ENCODE data around the gene NAALADL2. TPM values are rescaled to one million over a fixed set of nuclear protein-coding genes. Genes with fewer than 3 reads are reported as not detected.

The NAALADL2 gene
- polyA plus RNA-seq, 2 of the 4 experiments (the other 2 are of a cell fraction), result 0.09 to 0.28 TPM

DNA sequence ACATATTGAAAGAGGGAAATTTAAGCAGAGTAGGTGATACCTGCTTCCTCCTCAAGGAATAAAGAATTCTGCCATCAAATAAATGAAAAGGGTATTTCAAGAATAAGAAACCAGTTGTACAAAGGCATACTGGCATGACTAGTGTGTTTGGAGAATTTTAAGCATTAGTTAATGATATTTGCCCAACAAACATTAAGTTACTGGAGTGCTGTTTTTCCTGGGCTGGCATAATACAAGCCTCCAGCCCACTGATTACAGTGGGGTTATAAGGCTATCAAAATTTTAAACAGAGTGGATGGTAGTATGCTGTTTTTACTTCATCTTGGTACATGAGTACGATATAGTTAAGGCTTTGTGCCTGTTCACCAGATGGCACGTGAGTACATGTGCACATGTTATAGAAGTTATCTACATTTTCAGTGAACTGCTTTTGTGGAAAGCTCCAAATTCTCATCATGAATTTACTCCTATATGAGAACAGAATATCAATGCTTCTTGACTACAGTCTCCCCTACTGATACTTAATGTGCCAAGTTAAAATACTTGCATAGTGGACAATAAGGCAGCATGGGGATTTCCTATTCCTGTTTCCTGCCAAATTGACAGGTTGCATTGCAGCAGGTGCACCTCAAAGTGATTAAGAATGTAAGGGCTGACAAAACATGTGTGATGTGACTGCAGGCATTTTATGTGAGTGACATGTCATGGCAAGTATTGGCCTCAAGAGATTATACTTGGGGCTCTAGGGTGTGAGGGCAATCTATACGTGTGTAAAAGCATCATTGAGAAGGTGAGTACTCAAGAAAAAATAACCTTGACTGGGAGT, 14.9 kb downstream of the NAALADL2 start:
- Histone ChIP-seq H3K27ac (no peak overlapping the region), H3K9me3 (no peaks in the 10 kb centered on the region), H3K4me3 (no peak overlapping the region), H3K4me2 (no peak overlapping the region), H3K4me1 (no peaks in the 10 kb centered on the region)
- TF ChIP-seq ESRRA (IDR thresholded peaks at IDR 0.05; ENCODE audit: borderline replicate concordance, low read length) (no peak), HOXB5 (CRISPR knock-in tag; IDR thresholded peaks at IDR 0.05) (no peak), NFE2L2 (conservative IDR thresholded peaks at IDR 0.05; ENCODE audit: low read length) (no peak), HEYL (CRISPR knock-in tag; IDR thresholded peaks at IDR 0.05) (no peak), EHMT2 (IDR thresholded peaks at IDR 0.05; ENCODE audit: low read depth) (no peak), TFCP2L1 (CRISPR knock-in tag; IDR thresholded peaks at IDR 0.05) (no peak)
- WGBS (ENCODE audit: missing lambda C conversion rate), result 66% methylated on average over 3 of the region's 3 CpGs
- ATAC-seq (no peak), DNase-seq (ENCODE audit: low read depth in 1 of 2, low spot score in 1 of 2) (no peak), FAIRE-seq (no peak)
- ChIA-PET CTCF (no interaction called here), POLR2A (no interaction called here)

DNA sequence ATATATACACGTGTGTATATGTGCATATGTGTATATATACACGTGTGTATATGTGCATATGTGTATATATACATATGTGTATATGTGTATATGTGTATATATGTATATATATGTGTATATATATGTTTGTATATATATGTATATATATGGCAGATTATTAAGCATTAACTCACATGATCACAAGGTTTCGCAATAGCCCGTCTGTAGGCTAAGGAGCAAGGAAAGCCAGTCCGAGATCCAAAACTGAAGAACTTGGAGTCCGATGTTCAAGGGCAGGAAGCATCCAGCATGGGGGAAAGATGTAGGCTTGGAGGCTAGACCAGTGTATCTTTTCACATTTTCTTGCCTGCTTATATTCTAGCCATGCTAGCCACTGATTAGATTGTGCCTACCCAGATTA, 23.7 kb downstream of the NAALADL2 start:
- Histone ChIP-seq H3K4me2 (no peak overlapping the region), H3K27ac (no peak overlapping the region), H3K4me3 (no peak overlapping the region), H3K9me3 (no peaks in the 10 kb centered on the region), H3K4me1 (no peaks in the 10 kb centered on the region)
- WGBS (ENCODE audit: missing lambda C conversion rate), result 61% methylated on average over 6 of the region's 6 CpGs
- CTCF ChIA-PET, result no interaction called here
- no peak for FAIRE-seq
- POLR2A ChIA-PET, result no interaction called here
- no peak for ATAC-seq
- DNase-seq (ENCODE audit: low read depth in 1 of 2, low spot score in 1 of 2), result no peak
- no peak for TF ChIP-seq HDAC2 (IDR thresholded peaks at IDR 0.05)
- TF ChIP-seq PHF8 (IDR thresholded peaks at IDR 0.05; ENCODE audit: borderline replicate concordance, low read depth), result no peak
- no peak for TF ChIP-seq NR3C1 (IDR thresholded peaks at IDR 0.05)
- no peak for TF ChIP-seq KDM1A (IDR thresholded peaks at IDR 0.05; ENCODE audit: low read depth)
- TF ChIP-seq EHF (CRISPR knock-in tag; IDR thresholded peaks at IDR 0.05), result no peak
- TF ChIP-seq EHMT2 (IDR thresholded peaks at IDR 0.05; ENCODE audit: low read depth), result no peak
- TF ChIP-seq, protein P1, sequence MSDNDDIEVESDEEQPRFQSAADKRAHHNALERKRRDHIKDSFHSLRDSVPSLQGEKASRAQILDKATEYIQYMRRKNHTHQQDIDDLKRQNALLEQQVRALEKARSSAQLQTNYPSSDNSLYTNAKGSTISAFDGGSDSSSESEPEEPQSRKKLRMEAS (IDR thresholded peaks at IDR 0.05), result no peak
- TF ChIP-seq SMC3 (IDR thresholded peaks at IDR 0.05), result no peak
- TF ChIP-seq CHD2 (IDR thresholded peaks at IDR 0.05; ENCODE audit: low read length, partially characterized antibody), result no peak
- no peak for TF ChIP-seq MAZ (IDR thresholded peaks at IDR 0.05; ENCODE audit: borderline replicate concordance, low read depth, low read length)
- no peak for TF ChIP-seq ZFP36 (IDR thresholded peaks at IDR 0.05; ENCODE audit: borderline replicate concordance, partially characterized antibody)
- no peak for TF ChIP-seq HOXB5 (CRISPR knock-in tag; IDR thresholded peaks at IDR 0.05)
- TF ChIP-seq TP53 (CRISPR knock-in tag; IDR thresholded peaks at IDR 0.05), result no peak
- no peak for TF ChIP-seq JUNB (IDR thresholded peaks at IDR 0.05)
- TF ChIP-seq MAFK (IDR thresholded peaks at IDR 0.05; ENCODE audit: partially characterized antibody), result no peak
- TF ChIP-seq CBX2 (IDR thresholded peaks at IDR 0.05; ENCODE audit: borderline replicate concordance, low read depth), result no peak
- TF ChIP-seq FOSL2 (IDR thresholded peaks at IDR 0.05), result no peak
- no peak for TF ChIP-seq FOSL2 (CRISPR knock-in tag; IDR thresholded peaks at IDR 0.05)
- no peak for TF ChIP-seq GATA3 (IDR thresholded peaks at IDR 0.05; ENCODE audit: borderline replicate concordance)
- TF ChIP-seq, protein P2, sequence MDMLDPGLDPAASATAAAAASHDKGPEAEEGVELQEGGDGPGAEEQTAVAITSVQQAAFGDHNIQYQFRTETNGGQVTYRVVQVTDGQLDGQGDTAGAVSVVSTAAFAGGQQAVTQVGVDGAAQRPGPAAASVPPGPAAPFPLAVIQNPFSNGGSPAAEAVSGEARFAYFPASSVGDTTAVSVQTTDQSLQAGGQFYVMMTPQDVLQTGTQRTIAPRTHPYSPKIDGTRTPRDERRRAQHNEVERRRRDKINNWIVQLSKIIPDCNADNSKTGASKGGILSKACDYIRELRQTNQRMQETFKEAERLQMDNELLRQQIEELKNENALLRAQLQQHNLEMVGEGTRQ (IDR thresholded peaks at IDR 0.05), result no peak

DNA sequence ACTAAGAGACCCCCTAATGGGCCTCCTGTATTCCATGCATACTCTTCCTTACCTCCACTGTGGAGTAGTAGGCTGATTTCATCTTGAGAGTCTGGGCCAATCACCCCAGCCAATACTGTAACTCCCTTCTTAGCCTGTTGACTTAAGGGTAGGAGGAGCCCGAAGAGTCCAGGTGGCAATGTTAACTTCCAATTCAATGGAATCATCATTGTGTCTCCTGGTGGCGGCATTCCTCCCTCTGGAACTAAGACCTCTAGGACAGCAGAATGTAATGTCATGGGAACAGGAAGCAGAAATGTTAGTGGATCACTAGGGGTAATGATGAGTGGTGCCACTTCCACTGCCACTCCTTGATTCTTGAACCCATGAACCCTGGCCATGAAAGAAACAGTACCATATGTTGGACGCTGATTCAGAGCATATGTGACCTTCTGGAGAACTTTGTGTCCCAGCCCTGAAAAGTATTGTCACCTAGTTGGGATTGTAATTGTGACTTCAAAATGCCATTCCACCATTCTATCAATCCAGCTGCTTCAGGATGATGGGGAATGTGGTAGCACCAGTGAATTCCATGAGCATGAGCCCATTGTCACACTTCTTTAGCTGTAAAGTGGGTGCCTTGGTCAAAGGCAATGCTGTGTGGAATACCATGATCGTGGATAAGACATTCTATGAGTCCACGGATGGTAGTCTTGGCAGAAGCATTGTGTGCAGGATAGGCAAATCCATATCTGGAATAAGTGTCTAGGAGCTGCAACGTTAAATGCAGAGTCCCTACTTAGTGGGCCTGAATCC, 24.9 kb downstream of the NAALADL2 start:
- no peak for TF ChIP-seq ESRRA (IDR thresholded peaks at IDR 0.05; ENCODE audit: borderline replicate concordance, low read length)
- TF ChIP-seq, protein P3, sequence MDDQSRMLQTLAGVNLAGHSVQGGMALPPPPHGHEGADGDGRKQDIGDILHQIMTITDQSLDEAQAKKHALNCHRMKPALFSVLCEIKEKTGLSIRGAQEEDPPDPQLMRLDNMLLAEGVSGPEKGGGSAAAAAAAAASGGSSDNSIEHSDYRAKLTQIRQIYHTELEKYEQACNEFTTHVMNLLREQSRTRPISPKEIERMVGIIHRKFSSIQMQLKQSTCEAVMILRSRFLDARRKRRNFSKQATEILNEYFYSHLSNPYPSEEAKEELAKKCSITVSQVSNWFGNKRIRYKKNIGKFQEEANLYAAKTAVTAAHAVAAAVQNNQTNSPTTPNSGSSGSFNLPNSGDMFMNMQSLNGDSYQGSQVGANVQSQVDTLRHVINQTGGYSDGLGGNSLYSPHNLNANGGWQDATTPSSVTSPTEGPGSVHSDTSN (IDR thresholded peaks at IDR 0.05), result no peak
- no peak for TF ChIP-seq ZSCAN20 (CRISPR knock-in tag; IDR thresholded peaks at IDR 0.05)
- no peak for TF ChIP-seq TFCP2L1 (CRISPR knock-in tag; IDR thresholded peaks at IDR 0.05)
- TF ChIP-seq, protein P2 (IDR thresholded peaks at IDR 0.05), result no peak
- TF ChIP-seq, protein P1 (IDR thresholded peaks at IDR 0.05), result no peak
- TF ChIP-seq, protein P4, sequence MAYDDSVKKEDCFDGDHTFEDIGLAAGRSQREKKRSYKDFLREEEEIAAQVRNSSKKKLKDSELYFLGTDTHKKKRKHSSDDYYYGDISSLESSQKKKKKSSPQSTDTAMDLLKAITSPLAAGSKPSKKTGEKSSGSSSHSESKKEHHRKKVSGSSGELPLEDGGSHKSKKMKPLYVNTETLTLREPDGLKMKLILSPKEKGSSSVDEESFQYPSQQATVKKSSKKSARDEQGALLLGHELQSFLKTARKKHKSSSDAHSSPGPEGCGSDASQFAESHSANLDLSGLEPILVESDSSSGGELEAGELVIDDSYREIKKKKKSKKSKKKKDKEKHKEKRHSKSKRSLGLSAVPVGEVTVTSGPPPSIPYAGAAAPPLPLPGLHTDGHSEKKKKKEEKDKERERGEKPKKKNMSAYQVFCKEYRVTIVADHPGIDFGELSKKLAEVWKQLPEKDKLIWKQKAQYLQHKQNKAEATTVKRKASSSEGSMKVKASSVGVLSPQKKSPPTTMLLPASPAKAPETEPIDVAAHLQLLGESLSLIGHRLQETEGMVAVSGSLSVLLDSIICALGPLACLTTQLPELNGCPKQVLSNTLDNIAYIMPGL (CRISPR knock-in tag; IDR thresholded peaks at IDR 0.05; ENCODE audit: borderline replicate concordance), result no peak
- TF ChIP-seq RAD21 (conservative IDR thresholded peaks at IDR 0.05 in 1 of 2, IDR thresholded peaks at IDR 0.05 in 1 of 2), result no peak
- FAIRE-seq (no peak), DNase-seq (ENCODE audit: low read depth in 1 of 2, low spot score in 1 of 2) (no peak), ATAC-seq (no peak)
- H3K27ac ChIP-seq, result no peak overlapping the region
- POLR2A ChIA-PET, result no interaction called here
- CTCF ChIA-PET, result no interaction called here
- H3K4me3 ChIP-seq, result no peak overlapping the region
- H3K9me3 ChIP-seq, result no peaks in the 10 kb centered on the region
- 58% methylated on average over 5 of the region's 6 CpGs for WGBS (ENCODE audit: missing lambda C conversion rate)
- H3K4me1 ChIP-seq, result no peaks in the 10 kb centered on the region
- H3K4me2 ChIP-seq, result no peak overlapping the region

Data from A549 (cell line).